Measurements from ENCODE around the gene TP53. TPM values are rescaled to one million over a fixed set of nuclear protein-coding genes. Genes with fewer than 3 reads are reported as not detected.

TP53 gene
- total and polyA plus RNA-seq, 9 of the 15 experiments (the other 6 are each of a cell fraction or from before 2014, with no cell fraction given) = 2.8 to 14.0 (median 7.1) TPM

DNA sequence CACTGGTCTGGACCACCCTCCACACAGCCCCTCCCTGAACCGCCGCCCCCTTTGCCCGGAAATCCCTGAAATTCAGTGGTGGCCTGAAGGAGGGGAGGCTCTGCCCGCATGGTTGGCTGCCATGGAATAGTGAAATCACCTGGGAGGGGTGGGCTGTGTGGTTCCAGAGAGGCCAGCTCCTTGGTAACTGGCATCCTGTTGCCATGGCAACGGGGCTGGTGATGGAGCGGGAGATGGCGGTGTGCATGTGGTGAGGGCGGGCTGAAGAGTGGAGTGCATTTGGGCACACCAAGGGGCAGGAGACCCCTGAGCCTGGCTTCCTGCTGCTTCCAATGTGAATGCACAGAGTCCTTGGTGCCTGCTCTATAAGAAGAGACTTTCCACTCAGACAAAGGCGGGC lies 20.2 kb upstream of the TP53 start:
- H4K20me1 ChIP-seq (replicated peaks; ENCODE audit: control insufficient read depth, insufficient read depth, low read length) = no peaks in the 10 kb centered on the region
- H3K27me3 ChIP-seq (ENCODE audit: control insufficient read depth in 2 of 2, insufficient read depth in 2 of 2, low read length in 2 of 2) = peaks cover 7 to 35% of the 10 kb centered on the region in 2 experiments; a peak in 4 of 5 replicates
- H3K4me1 ChIP-seq (replicated peaks in 1 of 2; ENCODE audit: control insufficient read depth in 2 of 2, insufficient read depth in 2 of 2, low read length in 2 of 2) = peaks cover 2 to 23% of the 10 kb centered on the region in 2 experiments; a peak in 3 of 5 replicates
- no peaks in the 10 kb centered on the region for H3K9me3 ChIP-seq (replicated peaks; ENCODE audit: control insufficient read depth, insufficient read depth, low read depth, low read length)
- ATAC-seq = no peak
- POLR2A ChIA-PET = interaction anchor here (7.6 kb wide), 1 partner anchor 19 kb away, joined by 67 read pairs; the partner anchor contains the start of genes TP53 and WRAP53
- H3K4me2 ChIP-seq (ENCODE audit: insufficient read depth, low read length) = no peak overlapping the region
- H3K27ac ChIP-seq (ENCODE audit: extremely low read depth, low read depth, low read length) = no peak overlapping the region
- no peaks in the 10 kb centered on the region for H3K36me3 ChIP-seq (ENCODE audit: control insufficient read depth, insufficient read depth, low read length)
- H3K9me1 ChIP-seq (ENCODE audit: control insufficient read depth, insufficient read depth, low read length) = no peaks in the 10 kb centered on the region
- TF ChIP-seq CSDE1 (IDR thresholded peaks at IDR 0.05) = peak in 1 of 2 experiments; percentile 62; a peak in 2 of 4 replicates
- TF ChIP-seq ZNF431 (CRISPR knock-in tag; IDR thresholded peaks at IDR 0.05) = no peak
- TF ChIP-seq RCOR1 (IDR thresholded peaks at IDR 0.05; ENCODE audit: borderline replicate concordance in 1 of 2, low read depth in 2 of 2, low read length in 2 of 2) = peak in 1 of 2 experiments; percentile 80; a peak in 1 of 4 replicates
- peak; percentile 94 for TF ChIP-seq RFX1 (IDR thresholded peaks at IDR 0.05)
- TF ChIP-seq KDM1A (IDR thresholded peaks at IDR 0.05) = peak; percentile 38 to 66; a peak in 2 of 4 replicates
- CTCF ChIA-PET (ENCODE audit: low intra/inter-chr PET ratio) = no interaction called here
- intact Hi-C loops (cut with micrococcal nuclease) = no loop called here
- in situ Hi-C loops (cut with MboI) = no loop called here
- no TSS peak for BruUV-seq (replicated peaks)
- FAIRE-seq = no peak
- no peak overlapping the region for H3K9ac ChIP-seq (ENCODE audit: insufficient read depth in 1 of 2, low read depth in 2 of 2, low read length in 2 of 2)
- no peak overlapping the region for H3K4me3 ChIP-seq
- 10% methylated on average over 9 of the region's 9 CpGs for WGBS (ENCODE audit: insufficient coverage, low coverage, missing lambda C conversion rate)
- H2AFZ ChIP-seq (ENCODE audit: low read depth, low read length) = no peak overlapping the region
- no peaks in the 10 kb centered on the region for H3K79me2 ChIP-seq (ENCODE audit: control insufficient read depth, insufficient read depth, low read length)
- no peak for DNase-seq (ENCODE audit: extremely low read depth in 1 of 4, low spot score in 3 of 4)
